Kidney tubule cell (primary cell): ENCODE data around the gene CDH12.
"Not testable (repeated sequence)": the region's sequence is repeated elsewhere in the genome, so short reads cannot be mapped to it uniquely, and the experiment has no call there.

Source experiments
- DNase-seq: peaks from one replicate; pipeline ENCODE4 v3.0.0-alpha.2; 2018; ENCODE audit warnings: low spot score

The CDH12 gene

DNA sequence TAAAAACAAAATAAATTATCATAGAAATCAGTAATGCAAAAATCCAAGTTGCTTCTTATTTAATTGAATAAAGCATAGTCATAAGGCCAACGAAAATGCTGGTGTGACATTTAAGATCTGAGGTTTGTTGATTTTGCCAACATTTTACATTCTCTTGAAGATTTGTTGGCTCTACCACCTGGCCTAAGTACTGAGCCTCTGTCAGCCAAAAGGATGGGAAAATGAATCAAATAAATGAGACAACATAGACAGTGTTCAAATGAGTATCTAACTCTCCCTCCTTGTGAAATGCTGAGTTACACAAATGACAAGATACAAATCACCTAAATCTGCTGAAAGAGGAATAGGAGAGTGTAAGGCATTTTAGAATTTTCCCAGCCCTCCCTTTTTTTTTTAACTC, 575.0 kb downstream of the CDH12 start:
- DNase-seq: no peak

GRCh38 chr5:22277006-22277405, 576.1 kb downstream of the CDH12 start:
- peak; percentile 19 for DNase-seq

- DNase-seq: not testable (repeated sequence)
These were observed 587.3 kb downstream of the CDH12 start for GRCh38 chr5:22265855-22266254.

DNA sequence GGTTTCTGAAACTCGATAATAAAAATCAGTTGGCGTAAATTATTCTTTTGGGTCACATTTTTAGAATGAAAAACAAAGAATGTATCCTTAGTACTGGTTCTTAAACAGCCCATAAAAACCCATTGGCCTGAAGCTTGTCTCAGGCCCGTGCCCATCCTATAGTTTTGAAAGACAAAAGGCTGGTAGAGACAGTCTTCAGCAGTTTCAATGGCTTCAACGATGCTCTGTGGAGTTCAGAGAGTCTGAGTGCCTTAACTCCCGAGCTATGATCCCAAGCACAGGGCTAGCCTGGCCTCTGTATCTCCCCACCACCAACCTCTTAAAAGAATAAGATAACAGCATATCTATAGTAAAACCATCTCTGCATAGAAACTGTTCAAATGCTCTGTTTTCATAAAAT, 595.0 kb downstream of the CDH12 start:
- DNase-seq: no peak

DNA sequence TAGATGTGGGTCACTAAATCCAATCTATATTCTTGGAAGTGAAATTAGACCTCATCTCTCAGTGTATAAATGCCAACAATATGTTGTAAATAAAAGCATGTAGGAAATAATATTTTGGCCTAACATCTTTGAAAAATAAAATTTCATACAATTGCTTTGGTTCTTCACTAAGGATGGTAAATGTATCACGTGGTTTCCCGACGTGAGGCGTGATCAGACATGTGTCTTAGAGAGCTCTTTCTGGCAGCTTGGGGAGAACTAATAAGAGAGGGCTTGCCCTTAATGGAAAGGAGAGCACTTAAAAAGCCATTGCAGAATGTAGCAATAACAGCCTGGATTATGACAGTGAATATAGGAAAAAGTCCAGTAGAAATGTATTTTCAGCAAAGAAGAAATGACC, 602.6 kb downstream of the CDH12 start:
- no peak for DNase-seq

DNA sequence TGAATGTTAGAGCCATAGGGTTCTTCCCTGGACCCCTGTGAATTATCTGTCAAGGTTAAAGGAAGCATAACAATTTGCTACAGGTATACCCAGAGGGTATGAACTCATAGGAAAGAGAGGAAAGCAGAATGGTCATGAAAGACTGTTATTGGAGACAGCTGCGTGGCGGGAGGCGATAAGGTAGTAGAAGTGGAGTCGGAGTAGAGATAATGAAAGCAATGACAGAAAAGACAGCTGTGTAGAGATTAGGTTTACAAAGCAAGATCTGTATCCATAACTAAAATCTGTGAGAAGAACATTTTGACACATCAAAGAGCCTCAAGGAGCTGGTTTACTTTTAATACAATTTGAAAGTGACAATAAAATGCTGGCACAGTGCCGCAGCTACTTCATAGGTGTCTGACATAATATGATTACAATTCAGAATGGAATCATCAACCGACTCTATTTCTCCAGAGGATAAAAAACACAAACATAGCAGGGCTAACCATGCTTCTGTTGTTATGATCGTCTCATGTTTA, 603.9 kb downstream of the CDH12 start:
- no peak for DNase-seq

- DNase-seq: no peak
These were observed 607.4 kb downstream of the CDH12 start for GRCh38 chr5:22245770-22246169.

DNA sequence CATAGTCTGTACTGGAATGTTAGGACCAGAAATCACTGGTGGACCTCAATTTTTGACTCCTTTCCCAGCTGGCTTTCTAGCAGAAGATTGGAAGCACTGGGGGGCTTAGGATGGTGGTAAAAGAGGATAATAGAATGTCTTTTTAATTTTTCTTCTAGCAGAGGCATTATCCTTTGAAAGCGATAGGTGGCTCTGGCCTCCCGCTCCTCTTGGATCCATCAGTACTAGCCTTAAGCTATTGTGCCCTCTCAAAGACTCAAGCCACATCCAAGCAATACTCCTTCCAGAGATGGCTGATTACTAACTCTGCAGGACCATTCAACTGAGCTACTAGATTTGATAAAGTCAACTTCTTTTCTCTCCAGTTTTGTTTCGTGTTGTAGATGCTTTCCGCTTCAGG, 610.6 kb downstream of the CDH12 start:
- DNase-seq: no peak

DNA sequence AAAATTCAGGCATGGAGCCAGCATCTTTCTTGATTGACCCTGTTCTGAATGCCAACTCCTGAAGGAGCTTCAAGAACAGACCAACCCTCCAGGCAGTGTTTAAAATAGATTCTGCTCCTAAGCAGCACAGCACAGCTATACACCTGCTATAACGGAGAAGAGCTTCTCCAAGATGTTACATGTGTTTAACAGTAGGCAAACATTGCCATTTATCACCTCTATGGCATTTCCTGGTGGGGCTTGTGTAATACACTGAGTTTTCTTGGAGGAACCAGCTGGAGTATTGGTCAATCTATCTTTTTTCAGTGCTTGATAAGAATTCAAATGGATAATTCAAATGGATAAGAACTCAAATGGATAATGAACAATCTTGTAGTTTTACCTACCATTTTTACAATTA, 615.1 kb downstream of the CDH12 start:
- DNase-seq: no peak

DNA sequence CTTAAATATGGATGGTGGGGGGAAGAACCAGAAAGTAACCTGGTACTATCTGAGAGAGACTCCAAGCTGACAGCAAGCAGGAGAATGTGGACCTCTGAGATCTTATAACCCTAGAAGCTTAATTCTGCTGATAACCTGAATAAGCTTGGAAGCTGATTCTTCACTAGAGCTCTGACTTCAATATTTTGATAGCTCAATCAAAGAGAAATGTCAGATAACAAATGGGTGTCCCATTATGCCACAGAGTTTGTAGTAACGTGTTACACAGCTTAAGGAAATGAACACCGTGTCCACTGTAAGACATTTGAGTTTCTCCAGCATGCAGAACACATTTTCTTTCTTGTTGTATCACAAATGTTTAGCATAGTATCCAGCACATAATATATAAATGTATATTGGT, 626.7 kb downstream of the CDH12 start:
- DNase-seq: no peak

DNA sequence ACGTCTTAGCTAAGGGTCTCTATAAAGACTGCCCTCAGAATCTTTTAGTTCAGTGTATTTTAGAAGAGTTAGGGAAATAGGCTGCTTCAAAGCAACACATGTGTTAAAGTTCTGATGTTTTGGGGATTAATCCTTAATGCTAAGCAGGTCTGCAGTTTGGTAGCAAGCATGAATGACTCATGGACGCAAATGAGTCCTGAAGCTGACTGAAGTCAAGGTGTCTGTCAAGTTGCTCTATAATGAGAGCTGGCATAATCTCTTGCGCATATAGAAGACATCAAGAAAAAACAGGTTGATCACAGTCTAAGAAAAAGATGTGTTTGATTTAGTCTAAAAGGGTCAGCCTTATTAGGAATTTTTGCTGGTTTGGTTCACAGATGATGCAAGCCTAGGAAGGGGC, 630.1 kb downstream of the CDH12 start:
- DNase-seq: no peak

GRCh38 chr5:22213703-22214495, 639.2 kb downstream of the CDH12 start:
- DNase-seq: peak; percentile 14

GRCh38 chr5:22212254-22212991, 640.7 kb downstream of the CDH12 start:
- peak; percentile 35 for DNase-seq

DNA sequence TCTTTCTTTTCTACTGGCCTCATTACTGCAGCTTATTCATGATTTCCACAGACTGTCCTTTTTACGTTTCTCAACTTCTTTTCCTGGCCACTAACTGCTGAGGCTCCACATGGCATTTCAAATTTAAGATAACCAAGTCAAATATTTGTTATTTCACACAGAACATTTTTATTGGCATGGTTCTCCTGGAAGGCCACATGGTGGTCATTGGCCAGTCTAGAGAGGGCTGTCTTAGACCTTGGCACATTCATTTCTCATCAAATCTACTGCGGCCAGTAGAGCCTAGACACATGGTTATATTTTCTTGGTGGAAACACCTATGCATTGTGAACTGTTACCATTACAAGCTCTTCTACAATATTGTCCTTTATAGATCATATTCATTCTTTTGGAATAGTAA, 644.7 kb downstream of the CDH12 start:
- not testable (repeated sequence) for DNase-seq

GRCh38 chr5:22188651-22189050, 664.5 kb downstream of the CDH12 start:
- DNase-seq: not testable (repeated sequence)

GRCh38 chr5:22187632-22188228, 665.4 kb downstream of the CDH12 start:
- DNase-seq: not testable (repeated sequence)

DNA sequence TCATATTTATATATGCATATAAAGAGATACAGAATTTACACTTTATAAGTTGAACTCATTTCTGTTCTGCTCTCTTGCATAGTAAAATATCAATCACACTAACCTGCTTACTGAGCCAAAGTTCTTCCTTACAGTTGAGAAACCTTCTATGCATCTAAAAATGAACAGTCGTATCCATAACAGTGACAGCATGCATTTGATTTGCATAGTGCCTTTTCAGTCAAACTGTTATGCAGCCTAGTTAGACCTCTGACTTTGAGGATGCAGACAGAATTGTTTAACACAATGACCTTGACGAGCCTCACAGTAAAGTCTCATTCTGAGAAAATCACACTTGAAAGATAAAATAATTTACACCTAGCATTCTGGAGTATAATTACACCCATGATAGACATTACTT, 683.9 kb downstream of the CDH12 start:
- not testable (repeated sequence) for DNase-seq

DNA sequence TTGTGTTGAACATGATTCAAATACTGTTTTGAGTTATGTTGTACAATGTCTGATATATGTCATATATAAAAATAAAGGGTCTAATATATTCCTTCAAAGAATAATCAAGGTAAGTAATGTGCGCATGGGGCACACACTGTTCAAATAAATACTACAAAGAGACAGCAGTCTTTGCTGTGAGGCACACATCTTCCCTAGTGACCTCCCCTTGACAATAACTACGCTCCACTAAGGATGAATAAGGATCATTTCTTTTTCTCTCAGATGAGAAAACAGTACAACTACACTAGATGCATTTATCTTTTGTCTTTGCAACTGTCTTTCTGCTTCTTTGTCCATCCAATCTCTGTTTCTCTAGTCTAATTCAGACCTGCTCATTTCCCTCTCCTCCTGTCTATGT, 684.4 kb downstream of the CDH12 start:
- not testable (repeated sequence) for DNase-seq

- DNase-seq: not testable (repeated sequence)
These were observed 687.2 kb downstream of the CDH12 start for GRCh38 chr5:22165931-22166330.

GRCh38 chr5:22164910-22165748, 688.0 kb downstream of the CDH12 start:
- DNase-seq: not testable (repeated sequence)

DNA sequence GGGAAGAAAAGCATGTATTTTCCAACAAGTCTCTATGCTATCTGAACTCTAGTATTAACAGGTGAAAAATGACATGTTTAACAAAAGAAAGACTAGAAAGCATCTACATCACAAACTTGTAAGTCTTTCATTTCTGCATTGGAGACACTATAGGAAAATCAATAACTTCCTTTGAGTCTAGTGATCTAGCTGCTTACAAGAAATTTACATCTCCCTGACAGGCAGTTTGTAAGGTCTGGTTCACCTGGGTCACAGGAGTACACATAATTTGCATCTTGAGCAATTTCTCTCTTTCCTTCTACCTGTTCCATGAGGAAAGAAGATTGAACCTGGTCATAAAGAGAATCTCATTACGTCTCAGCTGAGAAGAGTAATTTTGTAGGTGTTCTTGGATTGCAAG, 696.2 kb downstream of the CDH12 start:
- DNase-seq: not testable (repeated sequence)

DNA sequence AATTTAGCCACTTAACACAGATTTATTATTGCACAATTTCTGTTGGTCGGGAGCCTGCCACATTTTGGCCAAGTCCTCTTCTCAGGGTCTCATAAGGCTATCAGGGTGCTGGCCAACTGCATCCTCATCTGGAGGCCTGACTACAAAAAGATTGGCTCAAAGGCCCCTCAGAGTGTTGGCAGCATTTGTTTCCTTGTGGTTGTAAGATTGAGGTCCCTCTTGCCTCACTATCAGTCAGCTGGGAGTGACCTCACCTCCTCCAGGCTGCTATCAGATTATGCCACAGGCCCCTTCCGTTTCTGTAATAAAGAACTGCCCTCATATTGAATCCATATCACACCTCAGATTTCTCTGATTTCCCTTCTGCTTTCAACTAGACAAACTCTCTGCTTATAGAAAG, 698.4 kb downstream of the CDH12 start:
- not testable (repeated sequence) for DNase-seq
